ENCODE measurements around the gene CD300A.

The CD300A gene

DNA sequence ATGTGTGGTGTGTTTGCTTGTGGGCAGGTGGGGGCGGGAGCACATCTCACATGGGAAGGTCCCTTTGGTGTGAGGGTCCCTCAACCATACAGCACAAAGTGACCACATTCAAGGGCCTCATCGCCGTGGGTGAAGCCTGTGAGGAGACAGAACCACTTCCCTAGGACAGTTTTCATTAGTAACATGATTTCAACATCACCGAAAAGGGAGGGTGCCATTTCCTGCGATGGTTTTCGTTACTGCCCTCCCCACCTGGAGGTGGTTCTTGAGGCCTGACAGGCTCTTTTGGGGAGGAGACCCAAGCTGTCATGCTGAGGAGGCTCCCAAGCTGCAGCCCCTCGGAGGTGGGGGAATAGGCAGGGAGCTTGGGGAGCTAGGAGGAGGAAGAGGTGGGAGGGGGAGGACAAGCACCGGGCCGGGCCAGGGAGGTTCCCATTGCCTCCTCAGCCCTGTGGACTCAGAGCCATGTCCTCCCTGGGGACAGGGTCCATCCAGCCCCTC lies 55.3 kb downstream of the CD300A start:
- Histone ChIP-seq H3K4me3 (ENCODE audit: low read depth, low read length) (no peak overlapping the region), H2AFZ (ENCODE audit: low read length, unreplicated experiment) (no peak overlapping the region), H3K36me3 (ENCODE audit: insufficient read depth, low read length) (no peaks in the 10 kb centered on the region), H3K27ac (ENCODE audit: low read depth, low read length) (no peak overlapping the region), H3K4me1 (ENCODE audit: control insufficient read depth, insufficient read depth, low read length, unreplicated experiment) (no peaks in the 10 kb centered on the region), H3K79me2 (ENCODE audit: control insufficient read depth, insufficient read depth, low read length, unreplicated experiment) (no peaks in the 10 kb centered on the region), H3K27me3 (ENCODE audit: insufficient read depth, low read length) (0 out of 2 replicates have a peak, but pooled peaks cover 3% of the 10 kb centered on the region)

DNA sequence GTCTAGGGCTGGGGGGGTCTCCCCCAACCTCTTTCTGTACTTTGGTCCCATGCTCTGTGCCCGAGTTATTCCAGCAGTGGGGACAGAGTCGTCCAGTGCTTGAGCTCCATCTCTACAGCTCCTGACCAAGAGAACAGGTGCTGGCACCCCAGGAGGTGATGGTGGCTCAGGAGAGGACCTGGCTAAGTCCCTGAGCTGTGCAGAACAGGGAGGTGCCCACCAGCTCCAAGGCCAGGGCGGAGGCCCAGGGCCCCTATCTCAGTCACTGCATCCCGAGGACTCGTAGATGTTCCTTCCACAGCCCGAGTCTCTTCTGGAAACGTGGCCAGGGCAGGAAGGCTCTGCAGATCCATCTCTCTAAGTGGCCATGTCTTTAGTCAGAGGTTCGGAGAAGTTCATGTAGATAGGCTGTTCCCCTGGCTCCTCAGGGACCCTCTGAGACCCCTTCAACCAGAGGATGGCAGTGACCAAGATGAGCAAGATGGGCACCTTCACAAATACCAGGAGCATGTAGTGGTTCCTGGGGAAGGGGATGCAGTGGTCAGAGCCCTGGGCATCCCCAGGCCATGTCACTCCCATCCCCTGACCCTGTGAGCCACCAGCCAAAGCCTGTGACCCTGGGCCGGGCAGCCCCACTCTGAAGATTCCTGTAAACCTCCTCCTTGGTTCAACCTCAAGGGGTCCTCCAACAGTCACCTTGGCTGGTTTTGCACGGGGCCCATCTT lies 56.1 kb downstream of the CD300A start:
- Histone ChIP-seq H3K79me2 (ENCODE audit: control insufficient read depth, insufficient read depth, low read length, unreplicated experiment) (no peaks in the 10 kb centered on the region), H3K27me3 (ENCODE audit: insufficient read depth, low read length) (peaks cover 9% of the 10 kb centered on the region; the same call in 1 of the 2 replicates), H3K36me3 (ENCODE audit: insufficient read depth, low read length) (no peaks in the 10 kb centered on the region), H3K27ac (ENCODE audit: low read depth, low read length) (no peak overlapping the region), H2AFZ (ENCODE audit: low read length, unreplicated experiment) (no peak overlapping the region), H3K4me1 (ENCODE audit: control insufficient read depth, insufficient read depth, low read length, unreplicated experiment) (no peaks in the 10 kb centered on the region), H3K4me3 (ENCODE audit: low read depth, low read length) (no peak overlapping the region)

DNA sequence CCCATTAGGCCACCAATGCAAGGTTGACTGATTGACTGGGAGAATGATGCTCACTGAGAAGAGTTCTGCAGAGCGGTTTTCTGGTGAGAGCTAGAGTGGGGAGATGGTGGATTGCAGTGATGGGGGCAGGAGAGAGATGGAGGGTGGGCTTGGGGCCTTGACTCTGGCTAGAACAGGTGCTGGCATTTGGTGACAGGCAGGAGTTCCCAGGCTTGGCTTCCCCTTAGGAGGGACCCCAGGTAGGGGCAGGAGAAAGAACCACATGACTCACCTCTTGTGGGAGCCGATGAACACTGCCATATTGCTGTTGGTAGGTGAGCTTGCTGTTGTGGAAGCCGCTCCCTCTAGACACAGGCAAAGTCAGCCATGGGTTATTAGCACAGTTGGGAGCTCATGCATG lies 56.9 kb downstream of the CD300A start:
- no peaks in the 10 kb centered on the region for H3K79me2 ChIP-seq (ENCODE audit: control insufficient read depth, insufficient read depth, low read length, unreplicated experiment)
- no peaks in the 10 kb centered on the region for H3K36me3 ChIP-seq (ENCODE audit: insufficient read depth, low read length)
- no peak overlapping the region for H3K27ac ChIP-seq (ENCODE audit: low read depth, low read length)
- peaks cover 9% of the 10 kb centered on the region; the same call in 1 of the 2 replicates for H3K27me3 ChIP-seq (ENCODE audit: insufficient read depth, low read length)
- H3K4me3 ChIP-seq (ENCODE audit: low read depth, low read length), result no peak overlapping the region
- no peaks in the 10 kb centered on the region for H3K4me1 ChIP-seq (ENCODE audit: control insufficient read depth, insufficient read depth, low read length, unreplicated experiment)
- no peak overlapping the region for H2AFZ ChIP-seq (ENCODE audit: low read length, unreplicated experiment)

DNA sequence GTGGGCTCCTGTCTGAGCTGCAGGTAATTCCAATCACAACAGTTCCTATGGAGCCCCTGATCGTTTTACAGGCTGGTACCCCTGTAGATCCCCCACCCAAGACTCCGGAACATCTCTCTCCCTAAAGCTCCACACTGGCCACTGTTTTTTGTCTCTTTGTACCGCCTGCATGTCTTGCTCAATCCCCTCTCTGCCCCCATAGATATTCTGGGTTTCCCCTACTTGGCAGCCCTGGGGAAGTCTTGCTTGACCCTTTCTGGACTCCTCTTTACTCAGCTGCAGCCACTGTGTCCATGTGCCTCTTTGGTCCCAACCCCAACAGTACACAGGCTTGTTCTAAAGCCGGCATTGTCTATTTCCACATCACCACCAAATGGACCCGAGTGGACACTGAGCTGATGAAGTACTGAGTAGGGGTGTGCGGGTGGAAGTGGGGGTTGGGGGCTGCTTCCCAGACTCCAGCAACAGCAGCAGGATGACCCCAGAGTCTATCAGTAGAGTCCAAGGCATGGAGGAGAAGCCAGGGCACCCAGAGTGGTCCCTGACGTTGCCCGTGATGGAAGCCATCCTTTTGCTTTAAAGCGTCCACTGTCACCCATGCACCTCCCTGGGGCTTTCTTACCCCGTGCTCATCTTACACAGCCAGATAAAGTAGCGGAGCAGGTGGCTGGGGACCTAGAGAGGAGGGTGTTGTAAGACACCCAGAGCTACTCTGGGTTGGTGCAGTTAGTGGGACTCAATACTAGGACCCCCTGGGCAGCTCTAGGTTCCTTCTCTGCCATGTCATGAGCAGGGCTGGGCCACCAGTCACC lies 58.4 kb downstream of the CD300A start:
- H3K27ac ChIP-seq (ENCODE audit: low read depth, low read length), result no peak overlapping the region
- H3K27me3 ChIP-seq (ENCODE audit: insufficient read depth, low read length), result peaks cover 9% of the 10 kb centered on the region; the same call in 1 of the 2 replicates
- H3K4me3 ChIP-seq (ENCODE audit: low read depth, low read length), result no peak overlapping the region
- H3K79me2 ChIP-seq (ENCODE audit: control insufficient read depth, insufficient read depth, low read length, unreplicated experiment), result no peaks in the 10 kb centered on the region
- no peak overlapping the region for H2AFZ ChIP-seq (ENCODE audit: low read length, unreplicated experiment)
- H3K4me1 ChIP-seq (ENCODE audit: control insufficient read depth, insufficient read depth, low read length, unreplicated experiment), result no peaks in the 10 kb centered on the region
- H3K36me3 ChIP-seq (ENCODE audit: insufficient read depth, low read length), result no peaks in the 10 kb centered on the region

DNA sequence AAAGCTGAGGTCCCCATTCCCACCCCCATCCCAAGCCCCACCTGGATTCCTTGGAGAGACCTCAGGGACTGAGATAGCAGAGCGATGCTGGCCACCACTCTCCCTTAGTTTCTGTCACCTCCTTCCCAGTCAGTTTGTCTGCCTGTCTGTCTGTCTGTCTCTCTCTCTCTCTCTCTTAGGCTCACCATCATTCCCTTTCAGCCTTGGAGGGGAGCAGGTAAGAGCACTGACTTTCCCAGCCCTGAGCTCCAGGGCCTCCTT lies 59.0 kb downstream of the CD300A start:
- H3K4me1 ChIP-seq (ENCODE audit: control insufficient read depth, insufficient read depth, low read length, unreplicated experiment), result no peaks in the 10 kb centered on the region
- H3K27me3 ChIP-seq (ENCODE audit: insufficient read depth, low read length), result peaks cover 9% of the 10 kb centered on the region; the same call in 1 of the 2 replicates
- H3K27ac ChIP-seq (ENCODE audit: low read depth, low read length), result no peak overlapping the region
- H3K4me3 ChIP-seq (ENCODE audit: low read depth, low read length), result no peak overlapping the region
- no peaks in the 10 kb centered on the region for H3K79me2 ChIP-seq (ENCODE audit: control insufficient read depth, insufficient read depth, low read length, unreplicated experiment)
- no peak overlapping the region for H2AFZ ChIP-seq (ENCODE audit: low read length, unreplicated experiment)
- no peaks in the 10 kb centered on the region for H3K36me3 ChIP-seq (ENCODE audit: insufficient read depth, low read length)

DNA sequence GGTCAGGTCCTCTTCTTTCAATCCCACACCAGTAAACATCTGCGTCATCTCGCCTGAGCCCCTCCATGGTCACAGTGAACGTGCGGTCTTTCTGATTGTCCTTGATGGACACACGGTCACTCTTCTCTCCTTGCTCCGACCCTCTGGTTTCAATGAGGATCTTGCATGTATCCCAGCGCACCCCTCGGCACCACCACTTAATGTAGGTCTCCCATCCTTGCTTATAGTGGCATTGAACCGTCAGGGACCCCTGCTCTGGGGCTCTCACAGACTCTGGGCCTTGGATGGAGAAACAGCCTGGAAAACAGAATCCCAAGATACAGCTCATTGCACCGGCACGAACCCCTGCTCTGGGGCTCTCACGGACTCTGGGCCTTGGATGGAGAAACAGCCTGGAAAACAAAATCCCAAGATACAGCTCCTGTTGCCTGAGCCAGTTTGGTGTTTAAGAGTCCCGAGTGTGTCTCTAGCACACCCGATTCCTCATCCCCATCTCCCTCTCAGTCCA lies 59.4 kb downstream of the CD300A start:
- no peaks in the 10 kb centered on the region for H3K4me1 ChIP-seq (ENCODE audit: control insufficient read depth, insufficient read depth, low read length, unreplicated experiment)
- no peak overlapping the region for H3K27ac ChIP-seq (ENCODE audit: low read depth, low read length)
- peaks cover 9% of the 10 kb centered on the region; the same call in 1 of the 2 replicates for H3K27me3 ChIP-seq (ENCODE audit: insufficient read depth, low read length)
- H2AFZ ChIP-seq (ENCODE audit: low read length, unreplicated experiment), result no peak overlapping the region
- no peaks in the 10 kb centered on the region for H3K36me3 ChIP-seq (ENCODE audit: insufficient read depth, low read length)
- H3K79me2 ChIP-seq (ENCODE audit: control insufficient read depth, insufficient read depth, low read length, unreplicated experiment), result no peaks in the 10 kb centered on the region
- H3K4me3 ChIP-seq (ENCODE audit: low read depth, low read length), result no peak overlapping the region

DNA sequence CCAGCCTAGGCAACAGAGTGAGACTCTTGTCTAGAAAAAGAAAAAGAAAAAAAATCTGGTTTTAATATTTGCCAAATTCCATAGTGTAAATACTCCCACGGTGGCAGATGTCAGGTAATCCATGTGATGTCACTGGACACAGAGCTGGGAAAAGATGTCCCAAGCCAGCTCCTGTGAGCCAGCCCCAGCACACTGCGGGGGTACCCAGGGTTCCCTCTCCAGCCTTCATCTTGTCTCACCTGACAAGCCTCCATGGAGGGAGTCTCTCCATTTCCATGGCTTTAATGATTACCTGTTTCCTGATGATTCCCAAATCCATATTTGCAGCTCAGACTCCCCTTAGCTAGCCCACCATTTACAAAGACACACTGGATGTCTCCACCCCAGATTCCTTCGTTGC lies 60.2 kb downstream of the CD300A start:
- Histone ChIP-seq H3K79me2 (ENCODE audit: control insufficient read depth, insufficient read depth, low read length, unreplicated experiment) (no peaks in the 10 kb centered on the region), H3K36me3 (ENCODE audit: insufficient read depth, low read length) (no peaks in the 10 kb centered on the region), H3K4me1 (ENCODE audit: control insufficient read depth, insufficient read depth, low read length, unreplicated experiment) (no peaks in the 10 kb centered on the region), H3K27me3 (ENCODE audit: insufficient read depth, low read length) (peaks cover 9% of the 10 kb centered on the region; the same call in 1 of the 2 replicates), H3K4me3 (ENCODE audit: low read depth, low read length) (no peak overlapping the region), H2AFZ (ENCODE audit: low read length, unreplicated experiment) (no peak overlapping the region), H3K27ac (ENCODE audit: low read depth, low read length) (no peak overlapping the region)

DNA sequence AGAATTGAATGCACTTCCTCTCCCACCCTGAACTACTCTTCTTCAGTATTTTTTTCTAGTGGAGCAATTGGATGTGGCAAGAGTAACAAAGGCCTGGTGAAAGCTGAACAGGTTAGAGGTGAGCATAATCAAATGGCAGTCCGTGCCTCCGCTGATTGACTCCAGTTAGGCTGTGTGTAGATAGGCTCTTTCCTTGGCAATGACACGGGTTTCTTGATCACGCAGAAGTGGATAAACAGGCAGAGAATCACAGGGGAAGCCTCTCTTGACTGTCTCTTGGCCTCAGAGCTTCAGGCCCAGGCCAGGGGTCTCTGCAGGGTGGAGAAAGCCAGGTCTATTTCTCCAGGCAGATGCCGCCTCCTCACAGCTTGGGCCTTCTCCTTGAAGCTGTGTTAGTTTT lies 60.6 kb downstream of the CD300A start:
- peaks cover 9% of the 10 kb centered on the region; the same call in 1 of the 2 replicates for H3K27me3 ChIP-seq (ENCODE audit: insufficient read depth, low read length)

DNA sequence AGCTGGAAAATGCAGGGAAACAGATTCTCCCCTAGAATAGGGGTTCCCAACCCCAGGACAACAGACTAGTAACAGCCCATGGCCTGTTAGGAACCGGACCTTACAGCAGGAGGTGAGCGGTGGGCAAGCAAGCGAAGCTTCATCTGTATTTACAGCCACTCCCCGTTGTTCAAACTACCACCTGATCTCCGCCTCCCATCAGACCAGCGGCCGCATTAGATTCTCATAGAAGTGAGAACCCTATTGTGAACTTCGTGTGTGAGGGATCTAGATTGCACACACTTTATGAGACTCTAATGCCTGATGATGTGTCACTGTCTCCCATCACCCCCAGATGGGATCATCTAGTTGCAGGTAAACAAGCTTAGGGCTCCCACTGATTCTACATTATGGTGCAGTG lies 61.3 kb downstream of the CD300A start:
- no peaks in the 10 kb centered on the region for H3K36me3 ChIP-seq (ENCODE audit: insufficient read depth, low read length)
- no peak overlapping the region for H2AFZ ChIP-seq (ENCODE audit: low read length, unreplicated experiment)
- no peak overlapping the region for H3K27ac ChIP-seq (ENCODE audit: low read depth, low read length)
- H3K4me3 ChIP-seq (ENCODE audit: low read depth, low read length), result no peak overlapping the region
- no peaks in the 10 kb centered on the region for H3K79me2 ChIP-seq (ENCODE audit: control insufficient read depth, insufficient read depth, low read length, unreplicated experiment)
- H3K27me3 ChIP-seq (ENCODE audit: insufficient read depth, low read length), result peaks cover 14% of the 10 kb centered on the region; the same call in 1 of the 2 replicates
- no peaks in the 10 kb centered on the region for H3K4me1 ChIP-seq (ENCODE audit: control insufficient read depth, insufficient read depth, low read length, unreplicated experiment)

More for the DNA sequence above, 60.6 kb downstream of the CD300A start:
- Histone ChIP-seq H3K36me3 (ENCODE audit: insufficient read depth, low read length) (no peaks in the 10 kb centered on the region), H3K27ac (ENCODE audit: low read depth, low read length) (no peak overlapping the region), H3K79me2 (ENCODE audit: control insufficient read depth, insufficient read depth, low read length, unreplicated experiment) (no peaks in the 10 kb centered on the region), H3K4me3 (ENCODE audit: low read depth, low read length) (no peak overlapping the region), H3K4me1 (ENCODE audit: control insufficient read depth, insufficient read depth, low read length, unreplicated experiment) (no peaks in the 10 kb centered on the region), H2AFZ (ENCODE audit: low read length, unreplicated experiment) (no peak overlapping the region)

DNA sequence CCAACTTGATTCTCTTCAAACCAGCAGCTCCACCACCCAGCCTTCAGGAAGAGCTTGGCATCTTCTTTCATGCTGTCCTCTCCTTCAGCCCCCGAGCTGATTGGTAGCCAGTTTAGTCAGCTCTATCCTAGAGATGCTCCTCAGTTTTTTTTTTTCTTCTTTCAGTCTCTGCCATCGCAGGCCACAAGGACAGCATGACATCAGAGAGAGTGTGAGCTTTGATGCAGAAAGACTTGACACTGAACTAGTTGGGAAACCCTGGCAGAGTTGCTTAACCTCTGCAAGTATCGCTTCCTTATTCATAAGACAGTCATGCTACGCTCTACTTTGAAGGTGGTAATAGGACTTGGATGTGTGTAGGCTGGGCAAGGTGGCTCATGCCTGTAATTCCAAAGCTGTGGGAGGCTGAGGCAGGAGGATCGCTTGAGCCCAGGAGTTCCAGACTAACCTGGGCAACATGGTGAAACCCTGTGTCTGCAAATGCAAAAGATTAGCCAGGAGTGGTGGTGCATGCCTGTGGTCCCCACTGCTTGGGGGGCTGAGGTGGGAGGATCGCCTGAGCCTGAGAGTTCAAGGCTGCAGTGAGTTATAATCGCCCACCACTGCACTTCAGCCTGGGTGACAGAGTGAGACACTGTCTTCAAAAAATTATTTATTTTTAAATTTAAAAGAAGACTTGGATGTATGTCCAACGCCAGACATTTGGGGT lies 62.2 kb downstream of the CD300A start:
- Histone ChIP-seq H3K4me1 (ENCODE audit: control insufficient read depth, insufficient read depth, low read length, unreplicated experiment) (no peaks in the 10 kb centered on the region), H3K27ac (ENCODE audit: low read depth, low read length) (no peak overlapping the region), H3K36me3 (ENCODE audit: insufficient read depth, low read length) (no peaks in the 10 kb centered on the region), H2AFZ (ENCODE audit: low read length, unreplicated experiment) (no peak overlapping the region), H3K27me3 (ENCODE audit: insufficient read depth, low read length) (peaks cover 14% of the 10 kb centered on the region; the same call in 1 of the 2 replicates), H3K79me2 (ENCODE audit: control insufficient read depth, insufficient read depth, low read length, unreplicated experiment) (no peaks in the 10 kb centered on the region), H3K4me3 (ENCODE audit: low read depth, low read length) (no peak overlapping the region)
